Measurements from ENCODE around the gene DKK2. TPM values are rescaled to one million over a fixed set of nuclear protein-coding genes. Genes with fewer than 3 reads are reported as not detected.

DKK2 gene
- total RNA-seq, 1 experiment from 2014 or later, result not detected

GRCh38 chr4:106893395-106893881 is 142.7 kb downstream of the DKK2 start:
- Histone ChIP-seq H4K20me1 (ENCODE audit: insufficient read depth) (no peaks in the 10 kb centered on the region), H3F3A (ENCODE audit: insufficient read depth, low read depth) (no peaks in the 10 kb centered on the region), H3K79me2 (ENCODE audit: low read depth) (no peaks in the 10 kb centered on the region), H3K27ac (no peak overlapping the region), H3K27me3 (ENCODE audit: insufficient read depth, low read depth) (no peaks in the 10 kb centered on the region), H3K9me3 (ENCODE audit: insufficient read depth, low read depth) (no peaks in the 10 kb centered on the region), H3K4me1 (replicated peaks; ENCODE audit: insufficient read depth) (no peaks in the 10 kb centered on the region), H3K4me3 (no peak overlapping the region), H2AFZ (no peak overlapping the region), H3K4me2 (no peak overlapping the region), H3K36me3 (ENCODE audit: low read depth) (no peaks in the 10 kb centered on the region), H3K9me2 (ENCODE audit: insufficient read depth) (no peaks in the 10 kb centered on the region)
- no TSS peak for BruUV-seq (replicated peaks)
- intact Hi-C loops (cut with micrococcal nuclease; ENCODE audit: unreplicated experiment), result no loop called here
- DNase-seq, result no peak
- ChIA-PET POLR2A (ENCODE audit: unreplicated experiment) (no interaction called here), CTCF (interaction anchor here (0.6 kb wide), 1 partner anchor 76 kb away, joined by 3 read pairs; no protein-coding TSS in a partner anchor)
- TF ChIP-seq EZH2 (IDR thresholded peaks at IDR 0.05; ENCODE audit: low read depth) (no peak), CTCF (conservative IDR thresholded peaks at IDR 0.05) (no peak)

- Histone ChIP-seq H3K36me3 (ENCODE audit: low read depth) (no peaks in the 10 kb centered on the region), H3K79me2 (ENCODE audit: low read depth) (no peaks in the 10 kb centered on the region), H3K4me1 (replicated peaks; ENCODE audit: insufficient read depth) (no peaks in the 10 kb centered on the region), H3F3A (ENCODE audit: insufficient read depth, low read depth) (no peaks in the 10 kb centered on the region), H3K27me3 (ENCODE audit: insufficient read depth, low read depth) (no peaks in the 10 kb centered on the region), H3K27ac (no peak overlapping the region), H3K9me3 (ENCODE audit: insufficient read depth, low read depth) (no peaks in the 10 kb centered on the region), H4K20me1 (ENCODE audit: insufficient read depth) (no peaks in the 10 kb centered on the region), H3K4me2 (no peak overlapping the region), H3K4me3 (no peak overlapping the region), H2AFZ (no peak overlapping the region), H3K9me2 (ENCODE audit: insufficient read depth) (no peaks in the 10 kb centered on the region)
- ChIA-PET CTCF (interaction anchor here (0.6 kb wide), 1 partner anchor 75 kb away, joined by 3 read pairs; no protein-coding TSS in a partner anchor), POLR2A (ENCODE audit: unreplicated experiment) (no interaction called here)
- TF ChIP-seq CTCF (conservative IDR thresholded peaks at IDR 0.05), result no peak
- no peak for TF ChIP-seq EZH2 (IDR thresholded peaks at IDR 0.05; ENCODE audit: low read depth)
- no TSS peak for BruUV-seq (replicated peaks)
- no peak for DNase-seq
- intact Hi-C loops (cut with micrococcal nuclease; ENCODE audit: unreplicated experiment), result no loop called here
Measured at GRCh38 chr4:106892786-106893185, 143.3 kb downstream of the DKK2 start.

- no peak overlapping the region for H3K27ac ChIP-seq
- H3K9me3 ChIP-seq (ENCODE audit: insufficient read depth, low read depth), result no peaks in the 10 kb centered on the region
- H2AFZ ChIP-seq, result no peak overlapping the region
- H3K27me3 ChIP-seq (ENCODE audit: insufficient read depth, low read depth), result no peaks in the 10 kb centered on the region
- CTCF ChIA-PET, result no interaction called here
- H3K4me3 ChIP-seq, result no peak overlapping the region
- H4K20me1 ChIP-seq (ENCODE audit: insufficient read depth), result no peaks in the 10 kb centered on the region
- H3F3A ChIP-seq (ENCODE audit: insufficient read depth, low read depth), result no peaks in the 10 kb centered on the region
- H3K79me2 ChIP-seq (ENCODE audit: low read depth), result no peaks in the 10 kb centered on the region
- POLR2A ChIA-PET (ENCODE audit: unreplicated experiment), result no interaction called here
- no peaks in the 10 kb centered on the region for H3K4me1 ChIP-seq (replicated peaks; ENCODE audit: insufficient read depth)
- H3K36me3 ChIP-seq (ENCODE audit: low read depth), result no peaks in the 10 kb centered on the region
- no peak overlapping the region for H3K4me2 ChIP-seq
- DNase-seq, result no peak
- no peaks in the 10 kb centered on the region for H3K9me2 ChIP-seq (ENCODE audit: insufficient read depth)
- intact Hi-C loops (cut with micrococcal nuclease; ENCODE audit: unreplicated experiment), result no loop called here
- no TSS peak for BruUV-seq (replicated peaks)
- TF ChIP-seq CTCF (conservative IDR thresholded peaks at IDR 0.05) (no peak), EZH2 (IDR thresholded peaks at IDR 0.05; ENCODE audit: low read depth) (no peak)
Measured at GRCh38 chr4:106875340-106875739, 160.8 kb downstream of the DKK2 start.
